Activated CD4-positive, alpha-beta T cell treated with anti-CD3 and anti-CD28 coated beads for 36 hours (primary cell): ENCODE measurements around the gene RASGRP1. TPM values are rescaled to one million over a fixed set of nuclear protein-coding genes. Genes with fewer than 3 reads are reported as not detected.

Experiments
- ATAC-seq: fragments of 200-7000 bp; cut with Tn5 transposase; one replicate; pipeline ENCODE4 v1.10.0; 2021; ENCODE audit warnings: mild to moderate bottlenecking, moderate library complexity
- CTCF ChIA-PET: fragments of 350-600 bp; sonication (Branson Sonifier 250); formaldehyde crosslinking; loops from one replicate; lab custom pipeline; 2021; ENCODE audit warnings: antibody characterized with exemption; lab: Charles Lee
- POLR2A ChIA-PET: fragments of 350-600 bp; sonication (Branson Sonifier 250); formaldehyde crosslinking; loops from one replicate; lab custom pipeline; 2021; ENCODE audit warnings: antibody characterized with exemption, inconsistent platforms; lab: Charles Lee
- DNase-seq: peaks from one replicate; pipeline ENCODE4 v3.0.0-alpha.2; 2020
- H3K27ac Mint-ChIP-seq: one replicate; pipeline ENCODE4 v1.8.0; 2021; ENCODE audit warnings: mixed read lengths
- H3K27me3 Mint-ChIP-seq: one replicate; pipeline ENCODE4 v1.8.0; 2021; ENCODE audit warnings: mixed read lengths
- H3K36me3 Mint-ChIP-seq: one replicate; pipeline ENCODE4 v1.8.0; 2021; ENCODE audit warnings: low read depth, mixed read lengths
- H3K4me1 Mint-ChIP-seq: one replicate; pipeline ENCODE4 v1.8.0; 2021; ENCODE audit warnings: mixed read lengths
- H3K4me3 Mint-ChIP-seq: one replicate; pipeline ENCODE4 v1.8.0; 2021; ENCODE audit warnings: mild to moderate bottlenecking, moderate library complexity, mixed read lengths
- H3K9me3 Mint-ChIP-seq: one replicate; pipeline ENCODE4 v1.8.0; 2021; ENCODE audit warnings: low read depth, mixed read lengths
- intact Hi-C, 2 experiments: fragments of 100-400 bp; cut with DNase I in 1 of 2; cut with micrococcal nuclease in 1 of 2; formaldehyde crosslinking; loops; one replicate each; pipeline versions ENCODE4 v1.14.2 to v1.15.1; 2022 to 2024; cut with DNase I, micrococcal nuclease
- total RNA-seq, 2 experiments: library from RNA; stranded (reverse); gene quantifications; one replicate each; pipeline ENCODE4 v1.2.3, GENCODE V29; 2021

RASGRP1 gene
- total RNA-seq, 2 experiments from 2014 or later, result 102 to 120 TPM

DNA sequence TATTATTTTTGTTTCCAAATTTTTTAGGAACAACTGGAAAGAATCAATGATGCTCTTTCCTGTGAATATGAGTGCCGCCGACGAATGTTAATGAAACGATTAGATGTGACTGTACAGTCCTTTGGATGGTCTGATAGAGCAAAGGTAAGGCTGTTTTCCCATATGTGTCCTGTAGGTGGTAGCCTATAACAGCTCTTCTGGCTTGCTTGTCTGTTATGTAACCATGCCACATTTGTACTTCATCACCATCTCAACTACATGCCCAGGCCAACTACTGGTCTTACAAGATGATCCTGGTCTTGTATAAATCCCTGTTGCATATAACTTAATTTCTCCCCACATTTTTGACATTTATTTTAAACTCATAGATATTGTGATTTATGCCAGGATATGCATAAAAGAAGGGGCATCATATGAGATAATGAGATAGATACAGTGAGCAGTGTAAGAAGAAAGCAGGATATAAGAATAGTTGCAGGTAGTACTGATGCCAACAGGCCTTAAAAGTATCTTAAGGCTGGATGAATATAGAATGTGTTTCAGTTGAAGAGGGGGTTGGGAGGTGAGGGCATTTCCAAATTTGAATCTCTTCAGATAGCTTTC lies 90.4 kb downstream of the RASGRP1 start:
- POLR2A ChIA-PET, result interaction anchor here (1.2 kb wide), 1 partner anchor 215 kb away, joined by 3 read pairs; no protein-coding TSS in a partner anchor
- peaks cover 11% of the 10 kb centered on the region for H3K4me1 Mint-ChIP-seq

DNA sequence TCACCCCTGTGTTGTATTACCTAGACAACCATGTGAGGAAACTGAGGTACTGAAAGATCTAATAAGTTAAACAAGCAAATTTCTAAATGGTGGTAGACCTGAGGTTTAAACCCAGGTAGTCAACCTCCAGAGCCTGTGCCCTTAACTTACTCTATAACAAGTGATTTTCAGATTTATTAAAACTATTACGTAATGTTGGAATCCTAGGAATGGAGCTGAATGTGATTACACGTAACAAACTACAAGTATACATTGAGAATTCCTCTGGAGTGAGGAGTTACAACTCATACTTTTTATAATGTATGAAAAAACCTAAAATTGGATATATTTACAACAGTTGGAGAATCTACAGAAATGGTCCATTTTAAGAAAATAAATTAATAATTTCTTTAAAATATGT lies 92.6 kb downstream of the RASGRP1 start:
- CTCF ChIA-PET, result interaction anchor here (0.8 to 2.5 kb wide), 12 partner anchors 8 to 1285 kb away, joined by 3 to 44 read pairs (median 7); partner anchors contain the start of gene FAM98B
- no peak for DNase-seq

More for the DNA sequence above, 90.4 kb downstream of the RASGRP1 start:
- DNase-seq, result peak; percentile 30
- no peaks in the 10 kb centered on the region for H3K9me3 Mint-ChIP-seq
- H3K27me3 Mint-ChIP-seq, result no peaks in the 10 kb centered on the region
- peak; percentile 97 for ATAC-seq
- CTCF ChIA-PET, result interaction anchor here (0.6 to 6.4 kb wide), 13 partner anchors 11 to 233 kb away, joined by 3 to 70 read pairs (median 6); partner anchors contain the start of gene FAM98B
- peaks cover 25% of the 10 kb centered on the region for H3K36me3 Mint-ChIP-seq
- H3K4me3 Mint-ChIP-seq, result no peak overlapping the region
- intact Hi-C loops, result loop anchor here (1.0 to 2.0 kb wide), 5 partner anchors 13 to 225 kb away; partner anchors contain the start of gene RASGRP1 (in 1 of the 2)
- H3K27ac Mint-ChIP-seq, result no peak overlapping the region

DNA sequence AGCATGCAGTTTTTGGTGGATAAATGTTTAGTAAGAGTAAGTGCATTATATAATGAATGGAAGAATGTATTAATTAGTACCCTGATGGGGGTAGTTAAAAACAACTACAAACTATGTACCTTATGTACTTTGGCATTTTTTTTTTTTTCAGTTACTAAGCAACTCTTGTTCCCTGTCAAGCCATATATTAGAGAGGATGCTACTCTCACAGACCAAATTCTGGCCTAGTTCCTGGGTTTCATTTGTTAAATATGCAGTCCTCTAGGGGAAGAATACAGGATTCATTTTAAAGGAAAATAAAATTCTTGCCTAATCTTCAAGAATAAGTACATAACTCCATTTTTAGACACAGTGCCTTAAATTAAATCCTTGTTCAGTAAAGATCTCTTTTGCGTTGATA lies 93.8 kb downstream of the RASGRP1 start:
- no peak for DNase-seq
- ATAC-seq, result no peak
- Mint-ChIP-seq H3K4me1 (peaks cover 7% of the 10 kb centered on the region), H3K27me3 (no peaks in the 10 kb centered on the region), H3K27ac (no peak overlapping the region), H3K9me3 (no peaks in the 10 kb centered on the region), H3K4me3 (no peak overlapping the region), H3K36me3 (peaks cover 20% of the 10 kb centered on the region)
- ChIA-PET POLR2A (no interaction called here), CTCF (interaction anchor here (0.6 to 1.9 kb wide), 5 partner anchors 13 to 236 kb away, joined by 3 to 8 read pairs (median 6); no protein-coding TSS in a partner anchor)
- intact Hi-C loops, result no loop called here

More for the DNA sequence above, 92.6 kb downstream of the RASGRP1 start:
- Mint-ChIP-seq H3K4me3 (no peak overlapping the region), H3K27me3 (no peaks in the 10 kb centered on the region), H3K4me1 (peaks cover 7% of the 10 kb centered on the region), H3K27ac (no peak overlapping the region), H3K9me3 (no peaks in the 10 kb centered on the region), H3K36me3 (peaks cover 21% of the 10 kb centered on the region)
- ATAC-seq, result no peak
- POLR2A ChIA-PET, result interaction anchor here (0.6 kb wide), 1 partner anchor 27 kb away, joined by 3 read pairs; no protein-coding TSS in a partner anchor
- intact Hi-C loops, result no loop called here

DNA sequence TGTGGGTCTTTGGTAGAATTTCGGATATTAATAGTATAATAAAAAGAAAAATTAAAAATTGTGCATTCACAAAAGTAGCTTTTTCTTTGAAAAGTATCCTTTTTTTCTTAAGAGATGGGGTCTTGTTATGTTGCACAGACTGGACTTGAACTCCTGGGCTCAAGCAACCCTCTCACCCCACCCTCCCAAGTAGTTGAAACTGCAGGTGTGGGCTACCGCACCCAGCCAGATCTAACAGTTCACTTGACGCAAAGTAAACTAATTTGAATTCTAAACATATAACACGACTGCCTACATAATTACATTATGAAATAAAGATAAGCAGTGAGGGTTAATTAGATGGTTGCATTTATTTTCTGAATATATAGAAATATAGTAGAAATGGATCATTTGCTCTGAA lies 99.9 kb downstream of the RASGRP1 start:
- ChIA-PET POLR2A (no interaction called here), CTCF (interaction anchor here (1.0 to 3.3 kb wide), 6 partner anchors 8 to 235 kb away, joined by 3 to 17 read pairs (median 8); partner anchors contain the start of gene FAM98B)
- H3K4me3 Mint-ChIP-seq, result no peak overlapping the region
- H3K4me1 Mint-ChIP-seq, result peaks cover 24% of the 10 kb centered on the region
- DNase-seq, result no peak
- no peaks in the 10 kb centered on the region for H3K27me3 Mint-ChIP-seq
- no peak for ATAC-seq
- H3K36me3 Mint-ChIP-seq, result peaks cover 2% of the 10 kb centered on the region
- H3K9me3 Mint-ChIP-seq, result no peaks in the 10 kb centered on the region
- H3K27ac Mint-ChIP-seq, result no peak overlapping the region
- intact Hi-C loops, result no loop called here

DNA sequence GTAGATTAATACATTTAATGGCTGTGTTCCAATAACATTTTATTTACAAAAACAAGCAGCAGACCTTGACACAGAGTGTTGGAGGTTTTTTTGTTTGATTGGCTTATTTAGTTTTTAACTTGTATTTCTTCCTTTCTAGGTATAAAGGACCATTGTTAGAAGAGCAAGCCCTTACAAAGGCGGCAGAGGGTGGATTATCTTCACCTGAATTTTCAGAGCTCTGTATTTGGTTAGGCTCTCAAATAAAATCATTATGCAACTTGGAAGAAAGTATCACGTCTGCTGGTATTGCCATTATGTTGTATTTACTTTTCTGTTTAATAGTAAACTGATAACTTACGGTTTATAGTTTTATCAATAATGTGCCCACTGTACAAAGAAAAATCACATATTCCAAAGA lies 100.7 kb downstream of the RASGRP1 start:
- ChIA-PET POLR2A (no interaction called here), CTCF (interaction anchor here (0.8 to 3.3 kb wide), 10 partner anchors 9 to 236 kb away, joined by 3 to 17 read pairs (median 6); partner anchors contain the start of gene FAM98B)
- intact Hi-C loops, result no loop called here
- H3K27ac Mint-ChIP-seq, result no peak overlapping the region
- H3K4me1 Mint-ChIP-seq, result peaks cover 28% of the 10 kb centered on the region
- H3K27me3 Mint-ChIP-seq, result no peaks in the 10 kb centered on the region
- DNase-seq (no peak), ATAC-seq (no peak)
- peaks cover 2% of the 10 kb centered on the region for H3K36me3 Mint-ChIP-seq
- no peaks in the 10 kb centered on the region for H3K9me3 Mint-ChIP-seq
- no peak overlapping the region for H3K4me3 Mint-ChIP-seq

DNA sequence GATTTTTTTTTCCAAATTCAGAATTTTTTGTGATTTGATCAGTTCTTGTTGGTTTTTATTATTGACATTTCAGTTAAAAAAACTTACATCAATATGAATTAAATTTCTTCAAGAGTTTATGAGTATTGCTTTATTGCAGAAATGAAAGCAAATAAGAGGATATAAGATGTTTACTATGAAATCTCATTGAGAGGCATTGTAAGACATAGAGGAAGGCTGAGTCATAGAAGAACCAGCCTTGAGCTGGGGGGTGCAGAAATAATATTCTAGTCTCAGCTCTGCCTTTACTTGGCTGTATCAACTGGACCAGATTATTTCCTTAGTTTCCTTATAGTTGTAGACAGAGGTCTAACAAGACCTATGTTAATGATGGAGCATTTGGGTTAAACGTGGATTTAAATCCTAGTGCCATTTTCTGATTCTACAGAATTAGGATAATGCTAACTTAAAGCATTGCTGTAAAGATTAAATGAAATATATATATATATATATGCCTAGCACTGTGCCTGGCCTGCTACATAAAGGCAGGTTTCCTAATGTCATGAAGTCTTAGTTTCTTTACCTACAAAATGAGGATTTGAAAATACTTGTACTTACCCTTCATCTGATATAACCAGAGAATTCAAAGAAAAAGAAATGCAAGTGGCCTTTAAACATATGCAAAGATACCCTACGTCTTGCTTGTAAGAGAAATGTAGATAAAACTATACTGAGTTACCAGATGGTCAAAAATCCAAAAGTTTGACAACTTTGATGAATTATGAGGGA lies 103.4 kb downstream of the RASGRP1 start:
- ATAC-seq, result peak; percentile 76
- intact Hi-C loops, result loop anchor here in 1 of 2 experiments (2.0 kb wide), 1 partner anchor 14 kb away; no protein-coding TSS in a partner anchor
- H3K36me3 Mint-ChIP-seq, result peaks cover 4% of the 10 kb centered on the region
- ChIA-PET CTCF (interaction anchor here (0.7 to 4.3 kb wide), 7 partner anchors 11 to 238 kb away, joined by 3 to 28 read pairs (median 3); no protein-coding TSS in a partner anchor), POLR2A (no interaction called here)
- no peaks in the 10 kb centered on the region for H3K27me3 Mint-ChIP-seq
- H3K27ac Mint-ChIP-seq, result no peak overlapping the region
- H3K4me3 Mint-ChIP-seq, result no peak overlapping the region
- H3K4me1 Mint-ChIP-seq, result peaks cover 47% of the 10 kb centered on the region
- DNase-seq, result no peak
- no peaks in the 10 kb centered on the region for H3K9me3 Mint-ChIP-seq

DNA sequence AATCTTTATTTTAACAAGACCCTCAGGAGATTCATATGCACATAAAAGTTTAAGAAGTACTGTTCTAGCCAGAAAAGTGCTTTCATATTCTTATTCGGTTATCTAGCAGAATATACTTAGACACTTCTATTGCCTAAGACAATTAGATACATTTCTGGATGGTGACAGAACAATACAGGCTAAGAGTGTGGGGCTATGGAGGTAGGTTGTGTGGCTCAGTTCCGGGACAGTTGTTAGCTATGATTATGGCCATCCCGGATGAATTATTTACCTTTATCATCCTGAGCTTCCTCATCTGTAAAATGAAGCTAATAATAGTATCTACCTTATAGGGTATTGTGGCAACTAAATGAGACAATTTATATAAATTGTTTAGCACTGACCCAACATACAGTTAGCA lies 104.1 kb downstream of the RASGRP1 start:
- no peak for ATAC-seq
- H3K9me3 Mint-ChIP-seq, result no peaks in the 10 kb centered on the region
- H3K27me3 Mint-ChIP-seq, result no peaks in the 10 kb centered on the region
- ChIA-PET POLR2A (no interaction called here), CTCF (interaction anchor here (0.7 to 4.3 kb wide), 7 partner anchors 12 to 239 kb away, joined by 3 to 28 read pairs (median 3); no protein-coding TSS in a partner anchor)
- DNase-seq, result no peak
- peaks cover 52% of the 10 kb centered on the region for H3K4me1 Mint-ChIP-seq
- H3K27ac Mint-ChIP-seq, result no peak overlapping the region
- intact Hi-C loops, result loop anchor here in 1 of 2 experiments (2.0 kb wide), 1 partner anchor 14 kb away; no protein-coding TSS in a partner anchor
- peaks cover 4% of the 10 kb centered on the region for H3K36me3 Mint-ChIP-seq
- H3K4me3 Mint-ChIP-seq, result no peak overlapping the region

DNA sequence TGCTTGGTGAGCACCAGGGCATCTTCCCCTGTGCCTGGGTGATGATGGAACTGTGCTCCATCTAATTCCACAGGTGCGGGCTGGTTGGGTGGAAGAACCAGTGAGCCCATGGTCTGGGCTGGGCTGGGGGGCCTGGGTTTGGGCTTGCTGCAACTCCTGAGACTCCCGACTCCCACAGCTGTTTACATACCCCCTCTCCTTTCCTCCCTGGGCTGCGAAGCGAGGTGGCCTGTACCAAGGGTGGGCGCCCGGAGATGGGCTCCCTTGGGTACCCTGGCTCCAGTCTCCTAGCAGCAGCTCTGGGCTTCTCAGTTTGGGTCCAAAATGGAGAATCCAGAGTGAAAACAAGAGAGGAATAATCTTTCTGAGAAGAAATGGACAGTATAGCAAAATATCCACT lies 105.1 kb downstream of the RASGRP1 start:
- ATAC-seq (no peak), DNase-seq (no peak)
- peaks cover 57% of the 10 kb centered on the region for H3K4me1 Mint-ChIP-seq
- ChIA-PET CTCF (interaction anchor here (0.7 to 4.3 kb wide), 4 partner anchors 20 to 239 kb away, joined by 3 to 28 read pairs (median 17); no protein-coding TSS in a partner anchor), POLR2A (no interaction called here)
- H3K9me3 Mint-ChIP-seq, result no peaks in the 10 kb centered on the region
- no peak overlapping the region for H3K4me3 Mint-ChIP-seq
- intact Hi-C loops, result no loop called here
- no peaks in the 10 kb centered on the region for H3K27me3 Mint-ChIP-seq
- peaks cover 4% of the 10 kb centered on the region for H3K36me3 Mint-ChIP-seq
- peak overlapping the region; percentile 2 for H3K27ac Mint-ChIP-seq

DNA sequence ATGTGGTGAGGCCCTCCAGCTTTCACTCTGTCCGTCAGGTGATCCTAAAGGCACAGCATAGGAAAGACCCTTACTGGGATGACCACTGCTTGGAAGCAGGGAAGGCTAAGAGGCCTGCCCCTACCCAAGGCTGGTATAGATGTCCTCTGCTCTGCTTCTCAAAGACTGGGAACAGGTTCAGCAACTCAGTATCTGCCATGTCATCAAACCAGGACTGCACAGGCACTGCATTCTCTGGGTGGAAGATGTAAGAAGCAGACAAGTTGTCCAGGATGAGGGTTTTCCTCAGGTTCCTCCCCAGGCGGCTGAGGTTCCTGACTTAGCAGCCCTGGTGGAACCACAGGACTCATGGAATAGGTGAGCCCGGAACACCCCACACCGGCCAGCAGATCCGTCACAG lies 106.0 kb downstream of the RASGRP1 start:
- Mint-ChIP-seq H3K9me3 (no peaks in the 10 kb centered on the region), H3K4me3 (no peak overlapping the region), H3K36me3 (peaks cover 4% of the 10 kb centered on the region), H3K4me1 (peaks cover 57% of the 10 kb centered on the region), H3K27me3 (no peaks in the 10 kb centered on the region), H3K27ac (no peak overlapping the region)
- DNase-seq (no peak), ATAC-seq (no peak)
- POLR2A ChIA-PET, result no interaction called here
- intact Hi-C loops, result no loop called here
- CTCF ChIA-PET, result interaction anchor here (0.7 to 4.3 kb wide), 7 partner anchors 12 to 249 kb away, joined by 3 to 28 read pairs (median 8); no protein-coding TSS in a partner anchor

DNA sequence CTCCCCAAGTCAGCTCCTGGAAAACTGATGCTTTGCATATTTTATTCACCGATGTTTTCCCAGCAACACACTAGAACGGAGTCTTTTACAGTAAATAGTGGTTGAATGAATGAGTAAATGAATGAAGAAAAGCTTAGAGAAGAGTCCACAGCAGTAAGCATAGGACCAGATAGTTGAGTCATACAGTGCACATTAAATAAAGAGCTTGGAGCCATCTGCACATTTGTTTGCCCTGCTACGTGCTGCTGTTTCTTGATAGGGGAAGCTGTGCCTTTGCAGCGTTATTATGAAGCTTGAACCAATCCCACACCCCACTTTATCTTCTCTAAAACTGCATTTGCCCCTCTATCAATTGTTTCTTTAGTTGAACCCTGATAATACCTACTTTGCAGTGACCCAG lies 109.5 kb downstream of the RASGRP1 start:
- POLR2A ChIA-PET, result interaction anchor here (0.6 to 1.9 kb wide), 3 partner anchors 9 to 241 kb away, joined by 3 to 4 read pairs (median 3); no protein-coding TSS in a partner anchor
- H3K4me1 Mint-ChIP-seq, result peaks cover 37% of the 10 kb centered on the region
- H3K27ac Mint-ChIP-seq, result peak overlapping the region; percentile 93
- CTCF ChIA-PET, result interaction anchor here (0.5 to 3.3 kb wide), 21 partner anchors 9 to 625 kb away, joined by 3 to 45 read pairs (median 5); partner anchors contain the start of gene RASGRP1
- H3K27me3 Mint-ChIP-seq, result no peaks in the 10 kb centered on the region
- no peaks in the 10 kb centered on the region for H3K9me3 Mint-ChIP-seq
- H3K4me3 Mint-ChIP-seq, result peak overlapping the region; percentile 78
- peaks cover 4% of the 10 kb centered on the region for H3K36me3 Mint-ChIP-seq
- intact Hi-C loops, result loop anchor here in 1 of 2 experiments (2.0 kb wide), 2 partner anchors 110 to 202 kb away; partner anchors contain the start of genes RASGRP1 and SPRED1
- ATAC-seq (peak; percentile 28), DNase-seq (no peak)
